UCSD-AML1 (cell line): ENCODE measurements around the gene SPATA2L.
A peak's percentile ranks its signal among the peaks of the same experiment; 100 is the strongest.

Experiments
- DNase-seq: peaks from one replicate; lab custom pipeline; 2025; ENCODE audit not compliant: unreplicated experiment; lab: John Stamatoyannopoulos, UW

The SPATA2L gene

DNA sequence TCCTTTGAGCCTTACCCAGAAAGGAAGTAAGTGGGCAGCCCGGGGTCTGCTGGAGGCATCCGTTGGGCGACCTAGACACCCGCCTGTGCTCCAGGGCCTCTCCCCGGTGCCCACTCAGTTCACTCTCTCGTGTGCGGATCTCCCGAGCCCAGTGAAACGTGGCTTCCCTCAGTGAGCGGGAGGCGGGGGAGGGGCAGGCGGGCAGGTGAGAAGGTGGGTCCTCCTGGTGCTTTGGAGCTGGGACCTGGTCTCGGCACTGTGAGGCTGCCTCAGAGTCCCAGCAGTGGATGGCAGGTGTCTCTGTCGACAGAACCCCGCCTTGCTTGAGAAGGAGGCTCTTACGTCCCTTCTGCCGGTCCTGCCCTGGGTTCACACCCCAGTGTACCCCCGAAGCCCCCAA, 27.8 kb upstream of the SPATA2L start:
- no peak for DNase-seq

DNA sequence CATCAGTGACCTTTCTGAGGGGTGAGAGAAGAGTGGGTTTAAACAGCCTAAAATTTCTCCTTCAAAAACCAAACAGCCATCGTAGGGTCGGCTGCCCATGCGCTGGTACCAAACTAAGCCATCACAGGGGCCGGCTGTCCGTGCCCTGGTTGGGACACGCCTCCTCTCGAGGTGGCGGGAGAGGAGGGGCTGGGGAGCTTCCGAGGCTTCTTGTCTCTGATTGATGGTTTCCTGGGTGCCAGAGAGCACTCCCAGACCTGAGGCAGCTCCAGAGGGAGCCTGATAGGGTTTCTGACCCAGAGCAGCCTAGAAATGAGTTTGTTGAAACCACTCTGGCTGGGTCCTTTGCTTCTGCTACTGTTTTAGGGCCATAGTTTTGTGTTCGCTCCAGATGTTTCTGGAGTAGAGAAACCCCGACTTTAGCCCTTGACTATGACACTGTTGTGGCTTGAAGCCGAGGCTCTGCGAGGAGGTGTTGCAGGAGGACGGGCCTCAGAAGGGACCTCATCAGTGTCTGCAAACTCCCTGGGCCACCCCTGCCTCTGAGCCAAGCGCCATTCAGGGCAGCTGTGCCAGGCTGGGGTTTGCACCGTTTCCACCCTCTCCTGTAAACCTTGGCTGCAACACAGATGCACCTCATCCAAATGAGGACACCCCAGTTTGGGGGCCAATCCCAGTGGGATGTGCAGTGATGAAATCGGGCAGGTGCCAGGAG, 26.1 kb upstream of the SPATA2L start:
- no peak for DNase-seq

DNA sequence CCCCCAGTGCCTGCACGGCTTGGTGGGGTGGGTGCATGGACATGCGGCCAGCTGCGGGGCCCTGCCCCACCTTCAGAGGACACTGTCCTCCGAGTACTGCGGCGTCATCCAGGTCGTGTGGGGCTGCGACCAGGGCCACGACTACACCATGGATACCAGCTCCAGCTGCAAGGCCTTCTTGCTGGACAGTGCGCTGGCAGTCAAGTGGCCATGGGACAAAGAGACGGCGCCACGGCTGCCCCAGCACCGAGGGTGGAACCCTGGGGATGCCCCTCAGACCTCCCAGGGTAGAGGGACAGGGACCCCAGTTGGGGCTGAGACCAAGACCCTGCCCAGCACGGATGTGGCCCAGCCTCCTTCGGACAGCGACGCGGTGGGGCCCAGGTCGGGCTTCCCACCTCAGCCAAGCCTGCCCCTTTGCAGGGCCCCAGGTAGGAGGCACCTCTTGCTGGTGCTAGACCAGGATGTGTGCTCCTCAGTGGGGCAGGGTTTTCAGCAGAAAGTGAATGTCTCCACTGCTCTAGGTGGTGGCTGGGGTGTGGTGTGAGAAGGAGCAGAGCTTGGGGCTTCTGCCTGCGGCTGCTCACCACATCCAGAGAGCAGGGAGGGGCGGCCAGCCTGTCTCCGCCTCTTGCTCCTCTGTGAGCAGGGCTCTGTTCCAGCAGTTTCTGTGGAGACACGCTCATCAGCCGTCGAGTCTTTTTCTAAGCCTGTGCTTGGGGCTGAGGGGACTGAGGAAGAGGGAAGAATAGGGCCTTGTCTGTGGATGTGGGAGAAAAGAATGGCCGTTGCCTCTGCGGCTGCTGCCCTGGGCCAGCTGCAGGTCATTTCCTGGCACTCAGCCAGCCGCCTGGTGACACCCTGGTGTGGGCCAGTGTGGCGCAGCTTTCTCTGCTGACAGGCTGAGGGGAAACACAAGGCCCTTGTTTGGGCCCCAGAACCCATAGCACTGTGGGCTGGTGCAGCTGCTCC, 22.1 kb upstream of the SPATA2L start:
- DNase-seq = no peak

DNA sequence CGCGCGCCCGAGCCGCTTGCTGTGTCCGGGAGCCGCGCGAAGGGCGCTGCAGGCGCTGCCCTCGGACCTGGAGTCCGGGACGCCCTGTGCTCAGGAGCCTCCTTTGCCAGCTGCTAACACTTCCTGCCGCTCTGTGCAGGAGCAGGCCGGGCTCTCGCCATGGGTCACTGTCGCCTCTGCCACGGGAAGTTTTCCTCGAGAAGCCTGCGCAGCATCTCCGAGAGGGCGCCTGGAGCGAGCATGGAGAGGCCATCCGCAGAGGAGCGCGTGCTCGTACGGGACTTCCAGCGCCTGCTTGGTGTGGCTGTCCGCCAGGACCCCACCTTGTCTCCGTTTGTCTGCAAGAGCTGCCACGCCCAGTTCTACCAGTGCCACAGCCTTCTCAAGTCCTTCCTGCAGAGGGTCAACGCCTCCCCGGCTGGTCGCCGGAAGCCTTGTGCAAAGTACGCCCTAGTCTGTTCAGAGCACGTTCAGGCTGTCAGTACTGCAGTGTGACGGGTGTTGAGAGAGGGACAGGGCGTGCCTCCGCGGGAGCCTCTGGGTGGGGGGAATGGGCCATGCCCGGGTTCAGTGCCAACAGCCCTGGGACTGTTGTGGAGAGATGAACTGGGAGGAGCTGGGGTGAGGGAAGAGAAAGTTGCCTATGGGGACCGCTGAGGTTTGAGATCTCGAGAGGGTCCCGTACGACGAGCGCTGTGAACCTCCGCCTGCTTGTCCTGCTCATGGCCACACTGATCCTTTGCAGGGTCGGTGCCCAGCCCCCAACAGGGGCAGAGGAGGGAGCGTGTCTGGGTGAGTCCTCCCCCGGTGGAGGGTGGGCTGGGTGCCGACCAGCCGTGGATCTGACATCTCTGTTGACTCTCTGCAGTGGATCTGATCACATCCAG, 21.1 kb upstream of the SPATA2L start:
- DNase-seq = peak; percentile 72

DNA sequence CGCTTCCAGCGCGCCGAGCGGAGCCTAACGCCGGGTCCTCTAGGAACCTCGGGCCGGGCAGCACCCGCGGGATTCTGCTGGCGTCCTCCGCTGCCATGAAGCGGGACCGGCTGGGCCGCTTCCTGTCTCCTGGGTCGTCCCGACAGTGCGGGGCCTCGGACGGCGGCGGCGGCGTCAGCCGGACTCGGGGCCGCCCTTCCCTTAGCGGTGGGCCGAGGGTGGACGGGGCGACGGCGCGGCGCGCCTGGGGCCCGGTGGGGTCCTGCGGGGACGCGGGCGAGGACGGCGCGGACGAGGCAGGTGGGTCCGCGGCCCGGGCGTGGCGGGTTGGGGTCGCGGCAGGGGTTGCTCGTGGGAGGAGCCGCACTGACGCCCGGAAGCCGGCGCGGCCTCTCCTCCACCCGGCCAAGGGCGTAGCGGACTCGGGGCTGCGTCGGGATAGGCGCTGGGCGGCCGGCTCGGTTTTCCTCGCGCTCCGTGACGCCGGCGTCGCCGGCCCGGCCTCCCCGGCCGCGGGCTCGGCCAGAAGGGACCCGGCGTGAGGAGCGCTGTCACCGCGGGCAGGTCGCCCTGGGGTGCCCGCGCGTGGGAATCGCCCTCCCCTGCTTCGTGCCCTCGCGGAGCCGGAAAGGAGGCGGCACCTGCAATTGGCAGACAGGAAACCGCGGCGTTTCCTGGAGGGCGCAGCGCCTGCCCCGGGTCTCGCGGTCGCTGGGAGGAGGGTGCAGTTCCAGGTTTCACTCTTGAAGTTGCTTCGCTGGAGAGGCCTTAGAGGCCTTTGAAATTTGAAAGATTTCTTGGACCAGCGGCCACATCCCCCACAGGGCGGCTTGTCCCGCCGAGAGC, 20.3 kb upstream of the SPATA2L start:
- peak; percentile 87 for DNase-seq

DNA sequence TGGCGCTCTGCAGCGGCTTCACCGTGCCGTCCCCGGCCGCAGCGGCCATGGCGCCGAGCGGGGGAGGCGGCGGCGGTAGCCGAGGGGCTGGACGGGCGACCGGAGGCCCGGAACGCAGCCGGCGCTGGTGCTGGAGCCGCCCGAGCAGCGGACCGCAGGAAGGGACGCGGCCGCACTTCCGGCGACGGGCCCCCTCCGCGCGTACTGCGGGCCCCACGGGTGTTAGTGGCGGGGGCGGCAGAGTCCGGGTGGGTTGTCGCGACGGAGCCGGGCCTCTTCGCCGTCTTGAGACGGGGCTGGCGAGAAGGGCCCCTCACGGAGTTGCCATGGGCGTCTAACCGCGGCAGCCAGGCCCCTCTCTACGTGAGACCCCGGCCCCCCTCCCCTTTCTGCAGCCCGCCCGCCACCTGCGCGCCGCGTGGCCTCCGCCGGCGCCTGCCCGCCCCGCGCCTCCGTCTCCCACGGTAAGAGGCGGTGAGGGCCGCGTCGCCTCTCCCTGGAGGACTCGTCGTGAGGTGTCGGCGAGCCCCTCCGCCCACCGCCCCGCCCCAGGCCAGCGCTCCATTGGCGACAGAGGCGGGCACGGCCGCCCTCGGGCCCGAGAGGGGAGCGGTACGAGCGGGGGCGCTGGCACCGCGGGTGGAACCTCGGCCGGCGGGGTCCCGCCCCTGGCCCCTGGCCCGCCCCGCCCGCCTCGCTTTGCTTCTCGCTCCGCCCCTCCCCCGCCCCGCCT, 19.5 kb upstream of the SPATA2L start, which contains the start of the genes VPS9D1 and ZNF276:
Gene VPS9D1, minus strand, starts transcription at position 86 of the 733 bp plus-strand sequence. Its CDS starts 37 bp downstream, at position 49.
Gene ZNF276, plus strand, starts transcription at position 725 of the 733 bp plus-strand sequence. CDS start 104 bp downstream, outside the sequence.
- peak; percentile 90 for DNase-seq

DNA sequence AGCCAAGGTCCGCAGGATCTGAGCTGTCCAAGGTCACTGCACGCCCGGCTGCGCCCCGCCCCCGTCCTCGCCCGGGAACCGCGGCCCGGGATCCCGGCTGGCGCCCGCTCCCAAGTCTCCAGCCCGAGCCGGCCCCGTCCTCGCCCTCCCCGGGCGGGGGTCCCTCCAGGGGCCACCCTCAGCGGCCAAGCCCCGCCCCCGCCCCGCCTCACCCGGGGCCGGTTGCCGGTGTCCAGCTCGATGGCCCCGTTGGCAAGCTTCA, 19.0 kb upstream of the SPATA2L start:
- no peak for DNase-seq

DNA sequence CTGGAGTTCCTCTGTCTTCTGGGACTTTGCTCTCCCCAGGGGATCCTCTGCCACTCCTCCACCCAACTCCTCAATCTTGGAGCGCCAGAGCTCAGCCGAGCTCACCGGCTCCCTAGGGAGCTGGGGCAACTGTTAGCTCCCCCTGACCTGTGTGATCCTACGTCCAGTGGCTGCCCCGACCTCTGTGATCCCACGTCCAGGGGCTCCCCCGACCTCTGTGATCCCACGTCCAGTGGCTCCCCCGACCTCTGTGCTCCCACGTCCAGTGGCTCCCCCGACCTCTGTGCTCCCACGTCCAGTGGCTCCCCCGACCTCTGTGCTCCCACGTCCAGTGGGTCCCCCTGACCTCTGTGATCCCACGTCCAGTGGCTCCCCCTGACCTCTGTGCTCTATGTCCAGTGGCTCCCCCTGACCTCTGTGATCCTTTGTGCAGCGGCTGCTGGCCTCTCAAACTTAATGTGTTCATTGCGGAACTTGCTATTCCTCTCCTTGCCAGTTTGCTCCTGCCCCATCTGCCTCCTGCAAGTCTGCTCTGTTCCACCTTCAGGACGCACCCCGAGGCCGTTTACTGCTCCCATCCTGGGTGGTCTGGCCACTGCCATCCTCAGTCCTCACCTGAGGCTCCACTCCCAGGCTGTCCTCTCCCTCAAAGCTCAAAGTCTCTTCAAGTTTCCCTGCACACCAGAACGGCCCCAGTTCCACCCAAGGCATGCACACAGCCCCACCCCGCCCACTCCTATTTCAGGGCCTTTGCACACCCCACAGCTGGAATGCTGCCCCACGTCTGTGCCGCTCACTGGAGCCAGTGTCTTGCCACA, 16.4 kb upstream of the SPATA2L start:
- no peak for DNase-seq

DNA sequence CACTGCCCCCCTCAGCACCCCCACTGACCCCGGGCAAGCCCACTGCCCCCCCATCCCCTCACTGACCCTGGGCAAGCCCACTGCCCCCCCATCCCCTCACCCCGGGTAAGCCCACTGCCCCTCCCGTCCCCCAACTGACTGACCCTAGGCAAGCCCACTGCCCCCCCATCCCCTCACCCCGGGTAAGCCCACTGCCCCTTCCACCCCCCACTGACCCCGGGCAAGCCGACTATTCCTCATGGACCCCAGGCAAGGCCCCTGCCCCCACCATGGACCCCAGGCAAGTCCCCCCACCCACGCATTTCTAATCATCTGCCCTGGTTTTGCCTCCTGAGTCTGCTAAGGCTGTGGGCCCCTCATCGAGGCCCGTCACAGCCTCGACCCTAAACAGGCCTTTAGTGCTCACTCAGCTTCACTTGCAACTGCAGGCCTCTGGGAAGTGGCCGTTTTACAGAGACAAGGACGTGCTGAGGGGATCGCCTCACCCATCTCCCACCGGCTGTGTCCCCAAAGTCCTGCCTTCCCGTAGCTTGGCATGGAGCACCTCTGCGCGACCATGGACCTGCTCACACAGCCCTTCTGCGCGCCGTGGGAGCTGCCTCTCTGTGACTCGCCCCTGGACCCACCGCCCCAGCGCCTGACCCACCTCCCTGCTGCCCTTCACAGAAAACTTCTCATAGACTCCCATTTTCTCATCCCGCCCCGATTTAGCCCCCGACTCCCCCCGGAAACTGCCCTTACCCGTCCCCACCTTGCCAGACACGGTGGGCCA, 15.6 kb upstream of the SPATA2L start:
- DNase-seq = no peak

DNA sequence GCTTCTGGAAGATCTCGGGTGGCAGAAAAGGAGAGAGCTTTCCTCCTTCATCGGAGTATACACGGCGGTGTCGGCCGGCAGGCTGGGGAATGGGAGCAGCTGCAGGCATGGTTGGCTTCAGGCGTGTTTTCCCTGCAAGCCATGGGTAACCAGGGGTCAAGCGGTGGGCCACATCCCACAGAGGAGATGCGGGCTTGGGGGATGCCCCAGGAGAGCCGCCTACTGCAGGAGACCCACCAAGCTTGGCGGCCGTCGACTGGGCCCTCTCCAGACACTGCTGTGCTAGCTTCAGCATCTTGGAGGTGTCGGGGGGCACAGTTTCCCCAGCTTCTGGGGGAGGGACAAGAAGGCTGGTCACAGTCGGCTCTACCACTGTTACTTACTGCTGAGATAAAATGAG, 15.0 kb upstream of the SPATA2L start:
- DNase-seq = no peak

DNA sequence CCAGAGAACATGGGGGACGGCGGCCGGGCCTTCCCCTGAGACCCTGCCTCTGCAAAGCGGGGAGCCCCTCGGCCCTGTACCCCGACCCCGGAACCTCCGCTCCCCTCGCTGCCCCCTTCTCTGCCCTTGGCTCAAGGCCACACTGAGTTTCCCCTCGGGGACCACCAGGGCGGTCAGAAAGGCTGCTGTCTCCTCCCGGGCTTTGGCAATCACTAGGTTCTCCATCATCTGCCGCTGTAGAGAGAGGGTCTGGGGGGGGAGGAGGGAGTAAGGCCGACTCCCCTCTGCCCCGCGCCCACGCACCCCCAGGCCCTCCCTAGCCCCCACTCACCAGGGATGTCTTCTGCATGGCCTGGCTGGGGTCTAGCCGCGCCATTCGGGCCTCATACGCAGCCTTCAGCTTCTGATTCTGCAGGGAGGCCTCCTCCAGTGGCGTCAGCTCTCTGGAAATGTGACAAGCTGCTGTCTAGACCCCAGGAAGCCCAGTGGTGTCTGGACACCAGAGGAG, 10.8 kb upstream of the SPATA2L start:
- DNase-seq = no peak

DNA sequence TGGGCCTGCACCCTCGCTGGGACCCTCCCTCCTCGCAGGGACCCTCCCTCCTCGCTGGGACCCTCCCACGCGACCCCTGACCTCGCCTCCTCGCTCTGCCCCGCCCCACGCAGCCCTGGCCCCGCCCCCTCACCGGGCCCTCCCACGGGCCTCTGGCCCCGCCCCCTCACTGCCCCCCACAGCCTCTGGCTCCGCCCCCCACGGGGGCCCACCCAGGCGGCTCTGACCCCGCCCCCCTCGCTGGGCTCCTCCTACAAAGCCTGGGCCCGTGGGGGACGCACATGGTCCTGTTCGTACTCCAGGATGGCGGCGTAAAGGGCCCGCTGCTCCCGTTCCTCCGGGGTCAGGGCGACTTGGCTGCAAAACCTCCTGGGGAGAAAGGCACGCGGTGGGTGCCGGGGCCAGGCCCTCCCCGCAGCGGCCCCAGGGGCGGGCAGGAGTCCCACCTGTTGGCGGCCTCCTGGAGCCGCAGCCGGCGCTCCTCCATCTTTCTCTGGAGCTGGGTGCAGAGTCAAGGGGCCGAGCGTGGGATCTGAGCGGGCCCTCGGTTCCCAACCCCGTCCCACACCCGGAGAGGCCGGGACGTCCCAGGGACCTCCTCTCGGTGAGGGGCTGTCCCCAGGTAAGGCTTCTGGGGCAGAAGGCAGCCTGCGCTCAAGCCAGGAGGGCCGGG, 10.2 kb upstream of the SPATA2L start:
- DNase-seq = peak; percentile 86

DNA sequence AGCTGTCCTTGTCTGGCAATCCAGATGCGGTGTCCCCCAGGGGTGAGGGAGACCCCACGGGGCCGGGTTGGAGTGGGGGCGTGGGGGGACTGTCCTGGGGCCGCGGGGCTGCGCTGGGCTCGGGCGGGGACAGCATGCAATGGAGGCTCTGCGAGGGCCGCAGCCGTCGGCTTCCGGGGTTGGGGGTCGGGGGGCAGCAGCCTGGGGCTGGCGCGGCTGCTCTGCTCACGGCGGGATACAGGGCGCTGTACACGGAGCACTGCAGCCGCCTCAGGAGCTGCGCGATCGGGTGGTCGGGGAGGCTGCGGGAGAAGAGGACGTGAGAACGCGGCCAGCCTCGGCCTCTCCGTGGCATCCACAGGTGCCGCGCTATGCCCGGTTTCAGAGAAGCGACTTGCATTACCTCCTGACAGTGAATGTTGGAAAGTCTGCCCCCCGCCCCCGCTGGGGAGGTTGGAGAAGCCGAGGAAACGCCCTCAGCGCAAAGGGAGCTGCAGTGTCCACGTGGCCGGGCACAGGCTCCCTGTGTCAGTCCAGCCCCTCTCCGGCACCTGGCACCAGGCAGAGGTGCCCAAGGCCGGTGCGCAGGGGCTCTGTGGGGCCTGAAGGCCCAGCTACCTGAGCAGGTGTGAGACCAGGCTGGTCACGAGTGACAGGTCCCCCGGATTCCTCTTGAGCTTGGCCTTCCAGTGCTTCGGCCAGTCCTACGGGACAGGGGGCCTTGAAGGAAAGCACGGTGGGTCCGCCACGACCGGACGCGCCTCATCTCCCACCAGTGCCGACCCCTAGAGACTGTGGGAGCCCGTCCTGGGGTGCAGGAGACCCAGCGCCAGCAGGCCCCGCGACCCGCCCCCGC, 9.4 kb upstream of the SPATA2L start:
- DNase-seq = no peak

DNA sequence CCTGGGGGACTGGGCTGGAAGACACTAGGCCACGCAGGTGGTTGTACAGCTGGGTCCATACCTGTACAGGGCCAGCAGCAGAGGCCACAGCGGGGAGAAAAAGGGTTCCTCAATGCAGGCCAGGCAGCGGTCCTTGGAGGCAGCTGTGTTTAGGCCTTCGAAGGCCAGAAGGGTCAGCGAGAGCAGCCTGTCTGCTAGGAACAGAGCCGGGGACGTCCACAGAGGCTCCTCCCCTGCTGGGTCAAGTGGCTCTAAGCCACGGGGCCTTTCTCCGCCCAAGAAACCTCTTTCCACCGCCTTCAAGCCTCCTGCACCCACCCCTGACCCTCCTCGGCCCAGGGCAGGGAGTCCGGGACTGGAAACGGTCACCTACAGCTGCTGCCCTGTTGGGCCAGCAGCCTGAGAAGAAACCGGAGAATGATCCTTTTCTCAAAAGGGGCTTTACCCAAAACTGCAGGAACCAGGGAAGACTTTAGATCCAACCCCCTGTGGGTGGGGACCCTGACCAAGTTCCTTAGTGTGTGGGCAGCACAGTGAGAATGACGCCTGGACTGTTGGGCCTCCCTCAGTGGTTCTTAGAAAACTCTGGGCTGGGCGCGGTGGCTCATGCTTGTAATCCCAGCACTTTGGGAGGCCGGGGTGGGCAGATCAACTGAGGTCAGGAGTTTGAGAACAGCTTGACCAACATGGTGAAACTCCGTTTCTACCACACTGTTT, 8.4 kb upstream of the SPATA2L start:
- DNase-seq = no peak

DNA sequence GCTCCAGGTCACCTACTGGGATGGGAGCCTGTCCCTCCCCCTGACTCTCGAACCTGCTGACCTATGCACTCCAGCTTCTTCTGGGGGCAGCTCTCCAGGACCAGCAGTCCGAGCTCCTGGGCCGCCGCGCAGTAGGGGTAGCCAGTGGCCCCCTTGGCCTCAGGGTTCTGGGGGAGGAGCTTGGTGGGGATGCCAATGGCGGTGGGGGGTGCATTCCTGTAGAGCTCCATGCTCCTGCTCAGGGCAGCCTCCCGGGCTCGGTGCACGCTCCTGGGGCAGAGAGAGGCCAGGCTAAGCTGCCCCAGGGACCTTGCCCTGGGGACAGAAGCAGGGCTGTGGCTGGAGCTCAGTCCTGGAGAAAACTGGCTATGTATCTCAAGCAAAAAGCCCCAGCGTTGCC, 7.7 kb upstream of the SPATA2L start:
- DNase-seq = no peak

DNA sequence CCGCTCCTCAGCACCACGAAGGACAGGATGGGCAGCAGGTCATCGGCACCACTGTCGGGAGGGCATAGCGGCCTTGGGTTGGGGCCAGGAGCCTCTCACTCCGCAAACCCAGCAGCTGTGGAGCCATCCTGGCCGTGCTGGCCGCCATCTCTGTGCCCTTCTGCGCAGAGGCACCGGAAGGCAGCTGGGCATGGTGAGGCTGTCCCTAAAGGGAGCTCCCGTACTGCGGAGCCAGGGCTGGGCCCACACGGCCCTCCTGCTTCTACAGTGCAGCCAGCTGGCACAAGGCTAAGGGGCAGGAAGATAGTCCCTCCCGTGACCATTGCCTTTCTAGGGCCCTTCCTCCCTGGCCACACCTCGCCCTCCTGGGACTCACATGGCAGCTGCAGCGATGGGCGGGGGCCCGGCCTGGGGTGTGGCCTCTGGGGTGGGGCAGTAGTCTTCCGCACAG, 7.0 kb upstream of the SPATA2L start:
- DNase-seq = no peak
